NK-92 treated with Interleukin-12 subunit alpha and Interleukin-12 subunit beta, amount 100 ng/mL, for 24 hours (cell line): ENCODE results near the gene MYRIP.
"Not testable (repeated sequence)": the region's sequence is repeated elsewhere in the genome, so short reads cannot be mapped to it uniquely, and the experiment has no call there.

Source experiments
- DNase-seq: peaks from one replicate; lab custom pipeline; 2025; lab: John Stamatoyannopoulos, UW

Gene MYRIP

DNA sequence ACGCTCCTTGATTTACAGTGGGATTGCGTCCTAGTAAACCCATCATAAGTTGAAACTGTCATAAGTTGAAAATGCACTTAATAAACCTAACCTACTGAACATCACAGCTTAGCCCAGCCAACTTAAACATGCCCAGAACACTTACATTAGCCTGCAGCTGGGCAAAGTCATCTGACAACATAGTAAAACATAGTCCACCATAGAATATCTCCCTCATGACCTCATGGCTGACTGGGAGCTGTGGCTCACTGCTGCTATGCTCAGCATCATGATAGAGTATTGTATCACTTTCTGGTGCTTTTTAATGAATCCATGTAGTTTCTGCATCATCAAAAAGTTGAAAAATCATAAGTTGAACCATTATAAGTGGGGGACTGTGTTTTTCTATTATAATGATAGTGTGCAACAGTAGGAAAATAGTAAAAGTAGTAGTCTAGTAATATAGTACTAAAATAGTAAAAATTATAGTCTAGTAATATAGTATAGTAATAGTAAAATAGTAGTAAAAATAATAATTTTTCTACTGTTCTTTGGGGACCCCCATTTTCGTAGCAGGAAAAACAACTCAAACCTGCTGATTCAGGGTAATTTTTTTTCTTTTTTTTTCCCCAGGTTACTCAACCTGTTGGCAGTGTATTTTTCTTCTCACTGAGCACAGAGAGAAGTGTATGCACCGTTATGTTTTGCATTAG lies 233.5 kb downstream of the MYRIP start:
- no peak for DNase-seq

DNA sequence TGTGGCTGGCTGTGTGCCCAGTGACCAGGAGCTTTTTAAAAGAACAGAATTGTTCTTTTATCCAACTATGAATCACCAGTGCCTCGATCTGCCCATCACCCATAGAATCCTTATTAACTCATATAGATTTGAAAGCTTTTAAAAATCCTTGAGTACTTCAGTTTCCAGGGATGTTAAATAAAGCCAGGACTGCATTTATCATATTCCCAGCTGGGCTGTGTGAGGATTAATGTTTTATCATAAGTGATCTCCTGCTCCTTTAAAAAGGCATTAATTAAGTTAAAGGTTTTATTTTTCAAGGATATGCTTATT lies 234.0 kb downstream of the MYRIP start:
- DNase-seq, result no peak

DNA sequence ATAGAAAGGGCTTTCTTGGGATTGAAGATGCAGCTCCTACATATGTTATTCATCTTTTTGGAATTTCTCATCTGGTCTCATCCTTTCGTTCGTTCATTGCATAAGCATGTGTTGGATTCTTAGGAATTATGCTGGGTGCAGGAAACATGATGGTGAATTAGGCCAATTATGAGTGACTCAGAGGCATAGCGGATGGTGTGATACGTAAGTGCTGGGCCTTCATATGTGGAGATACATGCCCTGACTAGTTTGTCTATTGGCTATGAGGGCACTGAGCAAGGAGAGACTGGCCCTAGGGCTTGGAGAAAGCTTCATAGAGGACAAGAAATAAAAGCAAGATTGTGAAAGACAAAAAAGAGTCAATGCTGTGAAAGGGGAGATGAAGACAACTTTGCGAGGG lies 235.1 kb downstream of the MYRIP start:
- DNase-seq, result no peak

DNA sequence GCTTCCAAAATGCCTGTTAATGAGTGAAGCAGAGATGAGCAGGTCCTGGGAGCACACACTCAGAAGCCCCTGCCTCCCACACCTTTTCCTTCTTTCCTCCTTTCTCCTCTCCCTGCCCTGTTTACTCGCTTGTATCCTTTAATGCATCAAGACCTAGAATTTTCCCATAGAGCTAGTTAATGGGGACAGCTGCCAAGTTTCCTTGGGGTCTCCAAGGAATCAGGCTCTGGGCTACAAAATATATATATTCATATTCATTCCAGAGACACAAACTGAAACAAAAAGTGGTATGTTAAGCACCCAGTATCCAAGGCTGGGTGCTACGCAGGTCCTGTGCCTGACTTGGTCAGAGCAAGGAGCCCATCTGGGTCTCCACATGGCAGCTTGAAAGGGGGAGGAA lies 235.6 kb downstream of the MYRIP start:
- DNase-seq, result no peak

DNA sequence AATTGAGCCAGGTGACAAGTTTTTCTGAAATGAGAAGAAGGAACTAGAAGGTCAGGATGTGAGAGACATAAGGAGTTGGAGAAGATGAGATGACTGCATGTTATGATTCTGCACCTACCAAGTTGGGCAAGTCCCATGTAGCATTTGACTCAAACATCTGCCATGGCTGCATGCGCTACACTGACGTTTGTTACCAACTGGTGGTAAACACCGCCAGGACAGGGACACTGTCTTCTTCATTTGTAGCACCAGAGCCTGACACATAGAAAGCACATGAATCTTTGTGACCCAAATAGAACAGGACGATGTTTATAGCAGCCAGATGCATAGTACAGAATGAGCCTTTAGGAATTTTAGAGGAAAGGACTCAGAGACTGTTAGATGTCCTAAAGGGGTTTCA lies 236.7 kb downstream of the MYRIP start:
- DNase-seq, result no peak

DNA sequence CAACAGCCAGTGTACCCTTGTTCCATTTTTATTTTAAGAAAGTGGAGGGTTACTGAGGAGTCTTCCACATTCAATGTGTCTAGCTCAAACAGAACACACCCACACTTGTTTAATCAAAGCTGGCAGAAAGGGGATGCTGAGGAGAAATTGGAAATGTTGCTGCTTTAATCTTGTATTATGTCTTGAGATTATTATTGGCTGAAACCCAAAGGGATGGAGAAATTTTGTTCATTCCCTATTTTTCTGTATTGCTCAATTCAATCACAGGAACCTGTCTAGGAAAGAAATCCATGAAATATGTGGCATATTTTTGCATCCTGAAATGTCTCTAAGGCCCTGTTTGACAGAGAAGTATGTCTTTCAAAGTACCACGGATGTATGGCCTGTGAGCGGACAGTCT lies 238.0 kb downstream of the MYRIP start:
- no peak for DNase-seq

DNA sequence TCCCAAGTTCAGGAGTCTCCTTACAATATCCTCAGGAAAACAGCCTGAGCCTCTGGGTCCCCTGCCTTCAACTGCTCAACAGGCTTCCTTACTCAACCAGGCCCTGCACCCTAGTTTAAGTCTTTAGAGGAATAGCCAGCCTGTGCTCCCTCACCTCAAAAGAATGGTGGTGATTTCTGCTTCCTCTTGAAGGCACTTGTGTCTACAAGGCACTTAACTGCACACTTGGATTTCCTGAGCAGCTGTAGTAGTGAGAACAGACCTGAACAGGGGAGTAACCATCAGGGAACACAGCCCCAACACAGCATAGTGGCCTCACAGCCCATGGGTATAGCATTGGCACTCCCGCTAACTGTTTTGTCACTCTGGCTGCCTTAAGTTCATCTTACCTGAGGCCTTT lies 244.3 kb downstream of the MYRIP start:
- DNase-seq, result no peak

DNA sequence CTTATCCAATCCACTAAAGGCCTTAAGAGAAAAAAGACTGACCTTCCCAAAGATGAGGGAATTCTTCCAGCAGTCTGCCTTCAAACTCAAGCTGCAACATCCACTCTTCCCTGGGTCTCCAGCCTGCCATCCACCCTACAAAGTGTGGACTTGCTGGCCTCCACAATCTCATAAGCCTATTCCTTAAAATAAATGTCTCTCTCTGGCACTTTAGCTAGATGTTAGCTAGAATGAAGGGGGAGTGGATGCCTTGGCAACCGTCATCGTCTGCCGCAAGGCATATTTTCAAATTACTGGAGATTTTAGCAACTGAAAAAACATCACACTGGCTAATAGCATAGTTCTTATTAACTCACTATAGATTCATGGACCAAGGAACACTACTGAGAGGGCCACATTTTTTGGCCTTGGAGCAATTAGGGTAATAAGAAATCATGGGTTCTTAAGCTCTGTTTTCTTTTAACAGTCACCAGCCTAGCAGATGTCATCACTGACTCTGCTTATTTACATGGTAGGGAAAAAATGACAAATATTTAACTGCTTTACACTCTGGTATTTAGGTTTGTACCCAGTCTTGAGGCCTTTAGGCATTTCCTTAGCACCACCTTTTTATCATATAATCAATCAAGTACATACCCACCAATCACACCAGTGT lies 245.3 kb downstream of the MYRIP start:
- no peak for DNase-seq

DNA sequence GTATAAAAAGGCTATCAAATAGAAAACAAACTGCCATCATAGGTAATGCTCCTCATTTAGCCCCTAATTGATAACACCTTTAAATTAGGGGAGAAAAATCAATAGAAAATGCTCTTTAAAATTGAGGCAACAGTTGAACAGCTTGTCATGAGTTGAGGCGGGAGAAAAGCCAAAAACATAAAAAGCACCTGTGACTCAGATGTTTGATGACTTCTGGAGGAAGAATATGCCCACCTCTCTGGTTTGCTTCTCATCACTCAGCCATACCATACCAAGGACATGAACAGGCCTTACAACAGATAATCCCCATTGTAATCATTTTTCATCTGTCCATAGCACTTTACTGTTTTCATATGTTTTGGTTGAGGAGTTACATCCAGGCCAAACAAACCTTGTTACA lies 246.0 kb downstream of the MYRIP start:
- DNase-seq, result no peak

DNA sequence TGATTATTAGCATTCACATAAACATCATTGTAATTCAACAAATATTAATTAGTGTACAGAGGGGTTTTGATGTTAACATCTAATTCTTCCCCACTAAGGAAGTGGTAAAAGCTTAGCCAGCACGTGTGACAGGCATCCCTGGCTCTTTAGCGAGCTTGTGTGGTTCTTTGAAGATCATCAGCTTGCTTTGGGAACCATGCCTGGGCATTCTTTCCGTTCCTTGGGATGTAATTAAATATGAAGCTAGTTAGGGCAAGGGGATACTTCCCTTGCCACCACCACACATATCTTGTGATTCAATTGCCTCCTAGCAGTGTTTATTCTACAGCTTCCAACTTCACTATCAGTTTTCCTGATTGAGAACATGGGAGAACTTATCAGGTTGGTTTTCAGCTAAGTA lies 246.5 kb downstream of the MYRIP start:
- DNase-seq, result no peak

DNA sequence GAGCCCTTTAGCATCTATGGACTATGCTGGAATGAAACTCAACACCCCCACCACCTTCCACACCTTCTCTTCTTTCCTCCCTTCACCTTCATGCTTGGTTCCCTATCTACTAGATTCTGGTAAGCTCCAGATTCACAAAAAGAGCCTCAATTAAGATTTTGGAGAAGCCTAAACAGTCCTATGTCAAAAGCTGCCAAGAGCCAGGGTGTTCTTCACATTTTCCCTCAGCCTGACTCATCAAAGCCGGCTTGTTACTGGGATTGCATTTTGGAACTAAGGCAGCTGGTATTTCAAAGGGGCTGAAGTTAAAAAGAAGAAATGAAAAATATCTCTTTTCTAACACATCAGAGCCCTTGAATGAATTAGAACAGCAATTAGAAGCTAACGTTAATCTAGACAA lies 247.7 kb downstream of the MYRIP start:
- DNase-seq, result no peak

DNA sequence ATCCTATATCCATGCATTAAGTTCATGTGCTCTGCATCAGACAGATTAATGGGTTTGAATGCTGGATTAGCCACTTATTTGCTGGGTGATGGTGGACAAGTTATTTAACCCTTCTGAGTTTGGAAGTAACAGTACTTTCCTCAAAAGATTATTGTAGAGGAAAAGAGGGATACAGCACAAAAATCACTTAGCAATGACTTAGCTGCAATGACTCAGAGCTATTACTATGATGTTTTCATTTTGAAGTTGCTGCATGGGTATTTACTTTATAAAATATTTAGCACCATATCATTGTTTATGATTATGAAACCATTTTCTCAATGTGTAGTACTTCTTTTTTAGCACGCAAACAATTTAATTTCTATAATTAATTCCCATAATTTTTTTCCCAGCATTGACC lies 248.4 kb downstream of the MYRIP start:
- no peak for DNase-seq

DNA sequence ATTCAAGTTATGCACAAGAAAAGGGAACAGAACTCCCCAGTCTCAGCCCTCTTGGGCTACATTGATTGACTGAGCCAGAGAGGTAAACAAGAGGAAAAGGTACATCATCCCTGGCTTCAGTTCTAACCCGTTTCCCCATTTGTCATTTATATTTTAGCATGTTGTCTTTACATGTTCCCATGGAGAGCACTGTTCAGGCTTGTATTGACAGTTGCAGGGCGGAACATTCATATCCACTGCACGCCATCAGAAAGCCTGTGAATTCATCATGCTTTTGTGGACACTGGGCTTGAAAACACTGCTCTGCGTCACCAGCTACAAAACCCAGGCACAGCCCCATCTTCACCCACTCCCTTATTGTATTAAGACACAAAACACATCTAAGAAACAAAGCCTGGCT lies 259.2 kb downstream of the MYRIP start:
- DNase-seq, result no peak

DNA sequence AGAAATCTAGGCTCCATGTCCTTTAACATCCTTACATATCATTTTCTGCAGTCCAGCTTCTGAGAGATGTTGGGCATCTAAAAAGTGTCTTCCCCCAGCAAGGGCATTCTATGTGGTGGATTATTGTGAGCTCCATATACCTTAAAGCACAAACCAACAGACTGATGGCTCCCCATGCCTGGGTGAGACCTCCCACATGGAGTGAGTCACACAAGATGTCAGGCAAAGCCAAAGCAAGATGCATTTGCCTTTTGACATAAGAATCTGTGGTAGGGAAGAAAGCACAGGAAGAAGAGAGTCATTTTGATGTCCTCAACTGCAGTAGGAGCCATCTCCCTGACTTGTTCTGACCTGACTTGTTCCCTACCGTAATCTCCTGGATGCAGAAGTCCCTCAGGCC lies 261.4 kb downstream of the MYRIP start:
- DNase-seq, result no peak

DNA sequence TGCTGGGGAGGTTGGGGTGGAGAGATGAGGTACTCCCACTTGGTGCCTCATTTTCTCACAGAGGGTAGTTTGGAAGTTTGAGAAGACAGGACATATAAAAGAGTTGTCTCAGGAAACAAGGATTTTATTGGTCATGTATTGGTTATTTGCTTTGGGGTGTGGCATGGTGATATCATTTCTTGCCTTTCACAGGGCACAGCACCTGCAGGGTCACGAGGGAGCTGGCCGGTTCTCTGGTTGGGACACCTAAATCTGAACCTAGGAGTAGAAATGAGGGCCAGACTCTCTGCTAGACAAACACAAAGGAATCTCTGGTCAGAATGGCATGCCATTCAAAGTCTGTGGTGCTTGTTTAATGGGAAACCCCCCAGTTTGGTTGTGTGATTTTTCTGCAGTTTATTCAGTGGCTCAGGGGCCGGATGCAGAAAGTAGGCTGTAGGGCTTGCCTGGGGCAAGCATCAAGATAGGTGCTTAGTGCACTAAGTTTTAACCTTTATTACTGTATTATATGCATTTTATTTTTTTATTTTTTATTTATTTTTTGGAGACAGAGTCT lies 262.4 kb downstream of the MYRIP start:
- no peak for DNase-seq

DNA sequence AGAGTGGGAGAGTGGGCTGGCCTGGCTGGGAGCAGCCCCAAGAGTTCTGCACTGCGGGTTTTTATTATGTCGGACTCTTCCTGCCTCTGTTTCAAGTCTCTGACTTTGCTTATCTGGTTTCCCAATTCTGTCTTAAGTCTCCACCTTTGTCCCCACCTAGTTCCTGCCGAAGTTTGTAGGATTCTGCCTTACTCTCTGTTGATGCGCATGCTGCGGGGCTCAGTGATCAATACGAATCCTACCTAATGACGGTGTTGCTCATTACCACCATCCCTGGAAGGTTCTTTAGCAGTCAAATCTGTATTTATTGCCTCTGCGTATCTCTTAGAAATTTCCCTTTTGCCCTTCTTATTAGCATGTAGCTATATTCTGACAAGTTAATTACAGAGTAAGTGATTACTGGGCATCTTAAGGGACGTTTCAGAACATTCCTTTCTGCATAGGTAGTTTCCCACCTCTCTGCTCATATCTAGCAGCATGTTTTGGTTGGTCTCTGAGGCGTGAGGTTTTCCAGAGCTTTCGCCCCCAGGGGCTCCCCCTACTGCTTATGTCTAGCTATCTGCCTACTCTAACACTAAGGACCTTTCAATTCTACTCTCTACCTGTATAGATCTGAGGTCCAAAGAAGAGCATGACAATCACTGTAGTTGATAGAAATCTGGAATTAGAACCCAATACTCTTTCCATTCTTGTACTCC lies 264.1 kb downstream of the MYRIP start:
- no peak for DNase-seq

DNA sequence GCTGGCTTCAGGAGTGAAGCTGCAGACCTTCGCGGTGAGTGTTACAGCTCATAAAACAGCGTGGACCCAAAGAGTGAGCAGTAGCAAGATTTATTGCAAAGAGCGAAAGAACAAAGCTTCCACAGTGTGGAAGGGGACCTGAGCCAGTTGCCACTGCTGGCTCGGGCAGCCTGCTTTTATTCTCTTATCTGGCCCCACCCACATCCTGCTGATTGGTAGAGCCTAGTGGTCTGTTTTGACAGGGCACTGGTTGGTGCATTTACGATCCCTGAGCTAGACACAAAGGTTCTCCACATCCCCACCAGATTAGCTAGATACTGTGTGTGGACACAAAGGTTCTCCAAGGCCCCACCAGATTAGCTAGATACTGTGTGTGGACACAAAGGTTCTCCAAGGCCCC lies 267.7 kb downstream of the MYRIP start:
- not testable (repeated sequence) for DNase-seq

DNA sequence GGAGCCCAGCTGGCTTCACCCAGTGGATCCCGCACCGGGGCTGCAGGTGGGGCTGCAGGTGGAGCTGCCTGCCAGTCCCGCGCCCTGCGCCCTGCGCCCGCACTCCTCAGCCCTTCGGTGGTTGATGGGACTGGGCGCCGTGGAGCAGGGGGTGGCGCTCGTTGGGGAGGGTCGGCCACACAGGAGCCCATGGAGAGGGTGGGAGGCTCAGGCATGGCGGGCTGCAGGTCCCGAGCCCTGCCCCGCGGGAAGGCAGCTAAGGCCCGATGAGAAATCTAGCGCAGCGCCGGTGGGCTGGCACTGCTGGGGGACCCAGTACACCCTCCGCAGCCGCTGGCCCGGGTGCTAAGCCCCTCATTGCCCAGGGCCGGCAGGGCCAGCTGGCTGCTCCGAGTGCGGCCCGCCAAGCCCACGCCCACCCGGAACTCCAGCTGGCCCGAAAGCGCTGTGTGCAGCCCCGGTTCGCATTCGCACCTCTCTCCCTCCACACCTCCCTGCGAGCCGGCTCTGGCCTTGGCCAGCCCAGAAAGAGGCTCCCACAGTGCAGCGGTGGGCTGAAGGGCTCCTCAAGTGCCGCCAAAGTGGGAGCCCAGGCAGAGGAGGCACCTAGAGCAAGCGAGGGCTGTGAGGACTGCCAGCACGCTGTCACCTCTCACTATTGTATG lies 268.6 kb downstream of the MYRIP start:
- not testable (repeated sequence) for DNase-seq

DNA sequence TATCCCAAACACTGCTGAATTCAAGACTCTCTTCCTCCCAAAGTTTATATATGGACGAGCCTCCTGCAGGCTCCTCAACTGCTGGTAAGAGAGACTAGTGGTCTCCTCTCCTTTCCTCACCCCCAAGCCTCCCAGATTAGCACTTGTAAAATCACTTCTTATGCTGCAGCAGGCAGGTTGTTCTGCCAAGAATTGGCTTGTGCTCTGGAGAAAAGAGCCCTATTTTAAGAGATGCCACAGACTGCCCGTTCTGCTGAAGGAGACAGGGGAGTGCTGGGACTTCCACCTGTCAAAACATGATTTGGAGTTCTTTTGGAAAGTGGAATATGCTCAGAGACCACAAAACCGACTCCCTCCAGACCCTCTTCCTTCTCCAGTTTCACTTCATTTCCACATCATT lies 269.2 kb downstream of the MYRIP start:
- DNase-seq, result no peak

DNA sequence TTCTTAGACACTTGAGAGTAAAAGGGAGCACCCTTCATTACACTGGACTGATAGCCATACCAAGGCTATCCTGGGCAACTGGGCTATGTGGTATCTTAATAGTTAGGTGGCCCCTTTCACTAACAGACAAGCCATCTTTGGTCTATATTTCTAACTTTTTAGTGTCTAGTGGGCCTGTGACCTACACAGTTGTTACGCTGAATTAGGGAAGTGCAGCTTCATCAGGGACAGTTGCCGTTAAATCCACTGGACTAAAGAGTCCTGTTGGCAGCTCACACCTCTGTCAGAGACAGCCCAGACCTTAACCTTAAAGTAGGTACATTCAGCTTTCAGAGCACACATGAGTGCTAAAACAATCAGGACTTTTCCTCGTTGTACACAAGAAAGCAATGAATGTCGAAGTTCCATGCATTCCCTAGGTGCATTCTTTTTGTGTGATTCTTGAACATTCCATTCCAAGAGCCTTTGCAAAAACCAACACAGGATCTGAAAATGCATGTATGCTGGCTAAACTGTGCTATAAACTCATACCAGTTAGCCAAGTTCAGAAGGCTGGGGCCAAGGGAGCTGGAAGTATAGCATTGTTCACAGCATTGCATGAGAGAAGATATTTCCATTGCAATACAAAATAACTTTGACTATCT lies 269.9 kb downstream of the MYRIP start:
- no peak for DNase-seq

DNA sequence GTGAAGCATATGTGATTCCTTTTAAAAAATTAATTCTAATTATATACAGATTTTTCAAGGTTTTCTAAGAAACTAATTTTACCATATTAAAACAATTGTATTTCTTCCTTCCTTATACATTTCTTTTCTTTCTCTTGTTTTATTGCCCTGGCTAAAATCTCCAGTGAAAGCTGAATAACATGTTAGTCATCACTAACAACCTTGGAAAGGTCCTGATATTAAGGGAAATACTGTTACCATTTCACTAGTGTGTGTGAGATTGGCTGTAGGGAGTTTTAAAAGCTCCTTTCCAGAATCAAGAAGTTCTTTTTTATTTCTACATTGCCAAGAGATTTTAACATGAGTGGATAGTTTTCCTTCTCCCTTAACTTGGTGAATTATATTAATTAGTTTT lies 270.4 kb downstream of the MYRIP start:
- DNase-seq, result no peak

DNA sequence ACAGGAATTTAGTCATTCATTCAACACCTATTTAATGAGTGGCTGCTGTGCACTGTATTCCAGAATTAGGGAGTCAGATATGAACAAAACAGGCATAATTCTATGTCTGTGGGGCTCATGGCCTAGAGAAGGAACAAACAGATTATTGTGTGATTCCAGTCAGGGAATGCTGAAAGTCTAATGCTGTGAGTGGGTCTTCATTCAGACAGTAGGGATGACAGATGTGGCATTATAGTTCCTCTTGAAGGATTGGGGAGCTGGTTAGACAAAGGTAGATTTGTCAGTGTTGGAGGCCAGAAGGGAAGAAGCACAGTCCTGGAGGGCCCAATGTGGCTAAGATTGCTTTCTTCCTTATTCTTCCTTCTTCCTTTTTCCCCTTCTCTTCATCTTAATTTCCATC lies 273.7 kb downstream of the MYRIP start:
- DNase-seq, result no peak
